Nephron (organoid): Measurements from ENCODE around the gene OR1C1.
"Not testable (repeated sequence)": the region's sequence is repeated elsewhere in the genome, so short reads cannot be mapped to it uniquely, and the experiment has no call there.

Experiments used
- H3K27ac Mint-ChIP-seq, 3 experiments: 2 replicates each; pipeline ENCODE4 v1.8.0; 2020; ENCODE audit warnings: mixed read lengths in 3 of 3, mild to moderate bottlenecking in 2 of 3, moderate library complexity in 1 of 3
- H3K27me3 Mint-ChIP-seq: 2 replicates; pipeline ENCODE4 v1.8.0; 2021; ENCODE audit warnings: low read depth, mild to moderate bottlenecking, moderate library complexity, mixed read lengths
- H3K36me3 Mint-ChIP-seq: 2 replicates; pipeline ENCODE4 v1.8.0; 2020; ENCODE audit warnings: low read depth, mixed read lengths
- H3K4me1 Mint-ChIP-seq: 2 replicates; pipeline ENCODE4 v1.8.0; 2020; ENCODE audit warnings: mixed read lengths
- H3K4me3 Mint-ChIP-seq, 3 experiments: 2 replicates each; pipeline ENCODE4 v1.8.0; 2020; ENCODE audit warnings: mild to moderate bottlenecking in 3 of 3, mixed read lengths in 3 of 3, moderate library complexity in 2 of 3
- H3K9me3 Mint-ChIP-seq: 2 replicates; pipeline ENCODE4 v1.8.0; 2020; ENCODE audit warnings: mixed read lengths
- CTCF ChIP-seq, 3 experiments: fragments of 200-600 bp; sonication (generic); IDR thresholded peaks; one replicate each; pipeline ENCODE4 v1.5.0; 2021; ENCODE audit warnings: antibody characterized with exemption in 3 of 3; ENCODE audit not compliant: unreplicated experiment in 3 of 3

The OR1C1 gene

GRCh38 chr1:247760456-247760855, at the start of gene OR1C1:
Gene OR1C1 (minus strand): TSS chr1:247760556. CDS start chr1:247758406, 2,150 bp downstream.
- H3K4me3 Mint-ChIP-seq, result no peak within 1 kb of the TSS
- H3K27ac Mint-ChIP-seq, result no peak within 1 kb of the TSS
- H3K36me3 Mint-ChIP-seq, result no peaks in the 10 kb centered on the region
- no peaks in the 10 kb centered on the region for H3K4me1 Mint-ChIP-seq
- no peak for TF ChIP-seq CTCF (IDR thresholded peaks at IDR 0.05; ENCODE audit: unreplicated experiment in 3 of 3)
- peaks cover 3% of the 10 kb centered on the region for H3K27me3 Mint-ChIP-seq
- peaks cover 13% of the 10 kb centered on the region for H3K9me3 Mint-ChIP-seq

DNA sequence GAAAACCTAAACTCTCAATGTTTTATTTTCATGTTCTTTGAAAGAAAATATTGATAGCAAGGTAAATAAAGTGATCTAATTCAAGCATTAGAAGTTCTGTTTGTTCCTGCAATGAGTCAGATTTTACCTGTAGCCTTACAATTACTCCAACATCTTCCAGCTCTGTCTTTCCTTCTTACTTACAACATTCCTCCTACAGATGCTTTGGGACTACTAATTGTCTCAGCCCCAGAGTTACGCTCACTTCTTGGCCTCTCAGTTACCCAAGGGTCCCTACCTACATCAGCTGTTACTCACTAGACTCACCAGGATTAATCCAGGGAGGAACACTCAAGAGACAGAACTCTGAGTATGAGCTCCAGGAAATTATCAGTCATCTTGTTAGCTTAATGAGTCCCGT, 37.2 kb upstream of the OR1C1 start:
- Mint-ChIP-seq H3K4me1 (no peaks in the 10 kb centered on the region), H3K9me3 (peaks cover 19% of the 10 kb centered on the region), H3K27ac (no peak overlapping the region), H3K36me3 (no peaks in the 10 kb centered on the region), H3K27me3 (no peaks in the 10 kb centered on the region), H3K4me3 (no peak overlapping the region)
- no peak for TF ChIP-seq CTCF (IDR thresholded peaks at IDR 0.05; ENCODE audit: unreplicated experiment in 3 of 3)

DNA sequence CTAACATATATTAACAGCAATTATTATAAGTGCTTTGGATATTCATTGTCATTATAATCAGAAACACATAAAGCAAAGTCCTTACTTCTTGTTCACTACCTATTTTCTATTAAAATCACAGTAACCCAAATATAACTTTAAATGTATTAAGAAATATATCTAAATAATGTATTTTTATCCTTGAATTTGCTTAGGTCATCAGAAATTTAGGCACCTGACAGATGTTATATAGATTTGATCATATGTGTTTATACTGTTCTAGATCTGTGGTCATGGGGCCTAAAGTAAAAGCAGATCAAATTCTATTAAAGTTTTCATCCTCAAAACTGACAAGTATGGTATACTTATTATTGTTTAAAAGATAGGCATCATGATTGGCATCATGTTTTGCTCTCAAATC, 9.2 kb upstream of the OR1C1 start:
- no peaks in the 10 kb centered on the region for H3K36me3 Mint-ChIP-seq
- TF ChIP-seq CTCF (IDR thresholded peaks at IDR 0.05; ENCODE audit: unreplicated experiment in 3 of 3), result no peak
- H3K4me3 Mint-ChIP-seq, result no peak overlapping the region
- H3K4me1 Mint-ChIP-seq, result no peaks in the 10 kb centered on the region
- no peak overlapping the region for H3K27ac Mint-ChIP-seq
- peaks cover 2% of the 10 kb centered on the region for H3K9me3 Mint-ChIP-seq
- peaks cover 3% of the 10 kb centered on the region for H3K27me3 Mint-ChIP-seq

GRCh38 chr1:247754311-247754710, 6.0 kb downstream of the OR1C1 start:
- peaks cover 17% of the 10 kb centered on the region for H3K9me3 Mint-ChIP-seq
- H3K4me3 Mint-ChIP-seq, H3K27me3 Mint-ChIP-seq, H3K27ac Mint-ChIP-seq, H3K36me3 Mint-ChIP-seq, H3K4me1 Mint-ChIP-seq: not testable (repeated sequence)

DNA sequence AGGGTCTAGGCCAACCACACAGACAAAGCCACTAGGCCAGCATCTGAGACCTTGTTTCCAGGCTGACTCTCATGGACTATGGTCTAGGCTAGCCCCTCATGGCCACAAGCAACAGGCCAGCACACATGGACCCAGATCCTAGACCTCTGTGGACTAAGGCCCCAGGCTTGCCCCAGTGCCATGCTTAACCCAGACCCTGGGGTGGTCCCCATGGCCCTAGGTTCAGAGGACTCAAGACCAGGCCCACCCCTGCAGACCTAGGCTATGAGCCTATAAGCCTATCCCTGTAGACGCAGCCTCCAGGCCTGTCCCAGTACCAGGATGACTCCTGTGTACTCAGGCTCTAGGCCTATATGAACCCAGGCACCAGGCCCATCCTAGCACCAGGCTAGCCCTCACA, 10.5 kb downstream of the OR1C1 start:
- Mint-ChIP-seq H3K36me3 (no peaks in the 10 kb centered on the region), H3K9me3 (peaks cover 11% of the 10 kb centered on the region), H3K27me3 (no peaks in the 10 kb centered on the region), H3K4me3 (no peak overlapping the region), H3K4me1 (no peaks in the 10 kb centered on the region), H3K27ac (no peak overlapping the region)
- TF ChIP-seq CTCF (IDR thresholded peaks at IDR 0.05; ENCODE audit: unreplicated experiment in 3 of 3), result no peak

DNA sequence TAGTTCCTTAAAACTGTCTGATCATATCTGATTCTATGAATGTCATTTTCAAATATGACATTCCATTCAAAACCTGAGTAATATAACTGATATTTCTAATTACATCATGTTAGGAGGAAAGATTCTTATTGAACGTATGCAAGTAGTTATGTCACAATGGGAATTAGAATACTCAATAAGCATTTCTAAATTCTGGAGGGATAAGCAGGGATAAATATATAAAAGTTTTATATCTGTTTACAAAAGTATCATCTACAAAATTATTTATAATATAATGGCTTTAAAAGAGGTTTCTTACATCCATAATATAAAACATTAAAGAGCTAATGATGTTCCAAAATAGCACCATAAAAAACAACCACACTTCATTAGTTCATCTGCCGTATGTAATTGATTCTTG, 12.3 kb downstream of the OR1C1 start, which contains the start of gene OR14A2:
Gene OR14A2 (minus strand): TSS at position 101 of the 400 bp plus-strand sequence.
- Mint-ChIP-seq H3K4me3 (no peak within 1 kb of the TSS), H3K4me1 (no peaks in the 10 kb centered on the region), H3K36me3 (no peaks in the 10 kb centered on the region), H3K27me3 (no peaks in the 10 kb centered on the region), H3K9me3 (peaks cover 13% of the 10 kb centered on the region), H3K27ac (no peak within 1 kb of the TSS)
- no peak for TF ChIP-seq CTCF (IDR thresholded peaks at IDR 0.05; ENCODE audit: unreplicated experiment in 3 of 3)
